DOHH2 (cell line): ENCODE data around the gene FMC1.

ENCODE experiments used
- H3F3A ChIP-seq: fragments of 200-600 bp; sonication (generic), shearing (Covaris generic); 2 replicates; pipeline ENCODE4 v1.6.0; 2016; ENCODE audit warnings: antibody characterized with exemption, mild to moderate bottlenecking; ENCODE audit not compliant: control insufficient read depth, insufficient read depth
- H3K27ac ChIP-seq: fragments of 200-600 bp; sonication (generic); 2 replicates; pipeline ENCODE4 v1.5.1; 2014; ENCODE audit warnings: low read depth, mild to moderate bottlenecking, low read length, moderate library complexity
- H3K27me3 ChIP-seq: fragments of 200-600 bp; sonication (generic); 2 replicates; pipeline ENCODE4 v1.6.1; 2014; ENCODE audit warnings: mild to moderate bottlenecking, low read length, mixed read lengths; ENCODE audit not compliant: control insufficient read depth
- H3K36me3 ChIP-seq: fragments of 200-600 bp; sonication (generic); 2 replicates; pipeline ENCODE4 v1.6.1; 2014; ENCODE audit warnings: mild to moderate bottlenecking, low read length, moderate library complexity, mixed read lengths; ENCODE audit not compliant: control insufficient read depth
- H3K4me1 ChIP-seq: fragments of 200-600 bp; sonication (generic); 2 replicates; pipeline ENCODE4 v1.6.1; 2014; ENCODE audit warnings: mild to moderate bottlenecking, low read length, mixed read lengths; ENCODE audit not compliant: control insufficient read depth
- H3K4me2 ChIP-seq: fragments of 200-600 bp; sonication (generic); 2 replicates; pipeline ENCODE4 v1.6.0; 2014; ENCODE audit warnings: mild to moderate bottlenecking, low read length, moderate library complexity
- H3K4me3 ChIP-seq: fragments of 200-600 bp; sonication (generic); 2 replicates; pipeline ENCODE4 v1.5.1; 2014; ENCODE audit warnings: mild to moderate bottlenecking, low read length, mixed read lengths
- H3K79me2 ChIP-seq: fragments of 200-600 bp; sonication (generic); 2 replicates; pipeline ENCODE4 v1.6.1; 2014; ENCODE audit warnings: mild to moderate bottlenecking, low read length, mixed read lengths; ENCODE audit not compliant: control insufficient read depth
- H3K9me2 ChIP-seq: fragments of 200-600 bp; sonication (generic); replicated peaks from 2 replicates; pipeline ENCODE4 v1.6.1; 2014; ENCODE audit warnings: mild to moderate bottlenecking, low read length, mixed read lengths; ENCODE audit not compliant: control insufficient read depth
- H3K9me3 ChIP-seq: fragments of 200-600 bp; sonication (generic); 2 replicates; pipeline ENCODE4 v1.6.1; 2014; ENCODE audit warnings: antibody characterized with exemption, low read length, mixed read lengths; ENCODE audit not compliant: control insufficient read depth, insufficient read depth
- H4K20me1 ChIP-seq: fragments of 200-600 bp; sonication (generic); 2 replicates; pipeline ENCODE4 v1.6.0; 2014; ENCODE audit warnings: low read depth, mild to moderate bottlenecking, antibody characterized with exemption, low read length, moderate library complexity; ENCODE audit not compliant: control insufficient read depth, insufficient read depth
- EZH2phosphoT487 ChIP-seq: fragments of 200-600 bp; sonication (generic); IDR thresholded peaks from 2 replicates; pipeline ENCODE4 v1.6.1; 2017; ENCODE audit warnings: borderline replicate concordance, mild to moderate bottlenecking, antibody characterized with exemption, low read length, moderate library complexity, mixed read lengths
- TF ChIP-seq, protein P1 (sequence below): fragments of 200-600 bp; sonication (generic); IDR thresholded peaks from one replicate; pipeline ENCODE4 v1.5.1; 2014; ENCODE audit warnings: antibody characterized with exemption, mild to moderate bottlenecking, low read depth, low read length; ENCODE audit not compliant: poor library complexity, severe bottlenecking

FMC1 gene

DNA sequence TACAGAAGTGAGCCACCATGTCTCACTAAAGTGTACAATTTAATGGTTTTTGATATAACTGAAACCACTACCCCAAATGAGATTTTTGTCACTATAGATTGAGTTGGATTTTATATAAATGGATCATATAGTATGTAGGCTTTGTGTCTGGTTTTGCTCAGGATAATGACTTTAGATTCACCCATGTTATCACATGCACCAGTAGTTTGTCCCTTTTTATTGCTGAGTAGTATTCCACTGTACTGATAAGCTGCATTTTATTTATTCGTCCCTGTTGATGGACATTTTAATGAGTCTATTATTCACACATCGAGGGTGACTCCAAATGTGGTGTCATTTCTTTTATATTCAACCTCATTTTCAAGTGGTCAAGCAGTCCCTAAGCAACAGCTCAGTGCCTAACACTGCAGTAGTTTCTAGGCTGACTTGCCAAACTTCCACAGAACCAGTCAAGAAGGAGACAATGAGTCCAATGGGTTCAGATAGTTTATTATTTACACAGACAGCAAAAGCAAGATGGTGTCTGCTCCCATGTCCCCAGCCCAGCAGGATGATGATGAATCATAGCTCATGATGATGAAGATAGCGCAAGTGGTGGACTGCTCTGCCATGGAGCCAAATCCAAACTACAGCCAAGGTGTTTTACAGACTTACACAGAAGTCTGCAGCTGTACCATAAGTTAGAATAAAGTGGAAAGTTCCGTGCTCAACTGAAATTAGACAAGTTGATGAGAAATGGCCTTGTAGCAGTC lies 6.6 kb upstream of the FMC1 start:
- no peak overlapping the region for H3K4me3 ChIP-seq
- H3K9me2 ChIP-seq, result no peaks in the 10 kb centered on the region
- H3K36me3 ChIP-seq, result no peaks in the 10 kb centered on the region; the same call in 1 of the 2 replicates
- H3K79me2 ChIP-seq, result no peaks in the 10 kb centered on the region
- TF ChIP-seq, protein P1, sequence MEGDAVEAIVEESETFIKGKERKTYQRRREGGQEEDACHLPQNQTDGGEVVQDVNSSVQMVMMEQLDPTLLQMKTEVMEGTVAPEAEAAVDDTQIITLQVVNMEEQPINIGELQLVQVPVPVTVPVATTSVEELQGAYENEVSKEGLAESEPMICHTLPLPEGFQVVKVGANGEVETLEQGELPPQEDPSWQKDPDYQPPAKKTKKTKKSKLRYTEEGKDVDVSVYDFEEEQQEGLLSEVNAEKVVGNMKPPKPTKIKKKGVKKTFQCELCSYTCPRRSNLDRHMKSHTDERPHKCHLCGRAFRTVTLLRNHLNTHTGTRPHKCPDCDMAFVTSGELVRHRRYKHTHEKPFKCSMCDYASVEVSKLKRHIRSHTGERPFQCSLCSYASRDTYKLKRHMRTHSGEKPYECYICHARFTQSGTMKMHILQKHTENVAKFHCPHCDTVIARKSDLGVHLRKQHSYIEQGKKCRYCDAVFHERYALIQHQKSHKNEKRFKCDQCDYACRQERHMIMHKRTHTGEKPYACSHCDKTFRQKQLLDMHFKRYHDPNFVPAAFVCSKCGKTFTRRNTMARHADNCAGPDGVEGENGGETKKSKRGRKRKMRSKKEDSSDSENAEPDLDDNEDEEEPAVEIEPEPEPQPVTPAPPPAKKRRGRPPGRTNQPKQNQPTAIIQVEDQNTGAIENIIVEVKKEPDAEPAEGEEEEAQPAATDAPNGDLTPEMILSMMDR, result no peak
- no peak for TF ChIP-seq EZH2phosphoT487
- H3K4me2 ChIP-seq, result no peak overlapping the region
- H3F3A ChIP-seq, result peaks cover 15% of the 10 kb centered on the region
- peaks cover 7% of the 10 kb centered on the region; the same call in 1 of the 2 replicates for H3K9me3 ChIP-seq
- H4K20me1 ChIP-seq, result no peaks in the 10 kb centered on the region
- H3K4me1 ChIP-seq, result peaks cover 18% of the 10 kb centered on the region
- no peak overlapping the region for H3K27ac ChIP-seq
- H3K27me3 ChIP-seq, result 0 out of 2 replicates have a peak, but pooled peaks cover 5% of the 10 kb centered on the region

DNA sequence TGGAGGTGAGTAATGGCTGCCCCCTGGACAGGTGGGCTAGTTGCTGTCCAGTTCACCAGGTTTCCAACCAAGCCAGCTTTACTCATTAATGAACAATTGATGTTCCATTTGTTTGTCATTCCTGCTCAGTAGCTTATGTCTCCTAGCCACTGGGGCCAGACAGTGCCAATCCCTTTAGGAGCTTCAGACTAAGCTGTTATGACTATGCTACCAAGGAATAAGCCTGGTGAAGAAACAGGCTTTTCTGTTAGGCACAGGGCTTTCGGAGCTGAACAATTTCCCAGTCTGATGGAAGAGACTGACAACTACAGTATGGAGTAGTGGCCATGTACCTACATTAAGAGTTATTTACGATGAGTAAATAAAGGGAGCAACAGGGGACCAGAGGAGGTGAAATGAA lies 2.1 kb upstream of the FMC1 start:
- H3K9me2 ChIP-seq, result no peaks in the 10 kb centered on the region
- 0 out of 2 replicates have a peak, but pooled peaks cover 5% of the 10 kb centered on the region for H3K27me3 ChIP-seq
- no peak overlapping the region for H3K27ac ChIP-seq
- H3K36me3 ChIP-seq, result peaks cover 12% of the 10 kb centered on the region
- peaks cover 37% of the 10 kb centered on the region for H3K4me1 ChIP-seq
- peak overlapping the region; percentile 92 for H3K4me2 ChIP-seq
- H3K79me2 ChIP-seq, result peaks cover 29% of the 10 kb centered on the region
- TF ChIP-seq, protein P1, result no peak
- TF ChIP-seq EZH2phosphoT487, result no peak
- peaks cover 31% of the 10 kb centered on the region for H3F3A ChIP-seq
- peak overlapping the region; percentile 90 for H3K4me3 ChIP-seq
- H4K20me1 ChIP-seq, result no peaks in the 10 kb centered on the region
- peaks cover 9% of the 10 kb centered on the region; the same call in 1 of the 2 replicates for H3K9me3 ChIP-seq

DNA sequence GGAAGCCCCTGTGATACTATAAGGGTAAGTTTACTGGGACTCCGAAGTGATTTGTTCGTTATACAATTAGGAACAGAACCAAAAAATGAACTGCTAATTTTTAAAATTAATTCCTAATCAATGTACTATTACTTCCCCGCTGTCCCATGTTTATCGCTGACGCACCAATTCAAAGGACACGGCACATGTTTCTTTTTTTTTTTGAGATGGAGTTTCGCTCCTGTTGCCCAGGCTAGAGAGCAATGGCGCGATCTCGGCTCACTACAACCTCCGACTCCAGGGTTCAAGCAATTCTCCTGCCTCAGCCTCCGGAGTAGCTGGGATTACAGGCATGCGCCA lies 1.5 kb upstream of the FMC1 start:
- Histone ChIP-seq H3K79me2 (peaks cover 33% of the 10 kb centered on the region), H4K20me1 (no peaks in the 10 kb centered on the region), H3K27ac (peak overlapping the region; percentile 96), H3K36me3 (peaks cover 16% of the 10 kb centered on the region), H3K9me2 (no peaks in the 10 kb centered on the region), H3K4me2 (peak overlapping the region; percentile 92), H3K9me3 (peaks cover 9% of the 10 kb centered on the region; the same call in 1 of the 2 replicates), H3K27me3 (0 out of 2 replicates have a peak, but pooled peaks cover 3% of the 10 kb centered on the region), H3F3A (peaks cover 36% of the 10 kb centered on the region), H3K4me1 (peaks cover 44% of the 10 kb centered on the region), H3K4me3 (peak overlapping the region; percentile 90)
- TF ChIP-seq, protein P1, result no peak
- no peak for TF ChIP-seq EZH2phosphoT487
